HL-60/S4 (cell line): ENCODE measurements around the gene FERD3L.
"Not testable (repeated sequence)": the region's sequence is repeated elsewhere in the genome, so short reads cannot be mapped to it uniquely, and the experiment has no call there.

Experiments used
- in situ Hi-C: fragments of 300-500 bp; cut with MboI; formaldehyde crosslinking; loops from 2 replicates; pipeline ENCODE4 v1.14.3; 2022; ENCODE audit warnings: low sequenced_read_pairs

FERD3L gene

GRCh38 chr7:19144661-19145433 is at the start of gene FERD3L:
FERD3L (minus strand) TSS chr7:19145421; CDS start chr7:19145362, 59 bp downstream.
- in situ Hi-C loops = no loop called here

GRCh38 chr7:19194417-19194816 is 49.2 kb upstream of the FERD3L start:
- in situ Hi-C loops = not testable (repeated sequence)

- in situ Hi-C loops = no loop called here
These were observed 36.4 kb upstream of the FERD3L start for GRCh38 chr7:19181634-19182033.

GRCh38 chr7:19178595-19178994 is 33.4 kb upstream of the FERD3L start:
- in situ Hi-C loops = no loop called here

GRCh38 chr7:19177269-19177668 is 32.0 kb upstream of the FERD3L start:
- in situ Hi-C loops = no loop called here

- in situ Hi-C loops = no loop called here
These were observed 30.0 kb upstream of the FERD3L start for GRCh38 chr7:19175241-19175640.

GRCh38 chr7:19161671-19162070 is 16.4 kb upstream of the FERD3L start:
- in situ Hi-C loops = no loop called here

GRCh38 chr7:19146699-19147098 is 1.5 kb upstream of the FERD3L start:
- in situ Hi-C loops = no loop called here

GRCh38 chr7:19145434-19146115 is 354 bp upstream of the FERD3L start:
- in situ Hi-C loops = no loop called here

- in situ Hi-C loops = no loop called here
These were observed 1.2 kb downstream of the FERD3L start for GRCh38 chr7:19143881-19144574.

GRCh38 chr7:19139706-19140327 is 5.4 kb downstream of the FERD3L start:
- in situ Hi-C loops = no loop called here

GRCh38 chr7:19133886-19134285 is 11.3 kb downstream of the FERD3L start:
- in situ Hi-C loops = no loop called here

GRCh38 chr7:19133390-19133789 is 11.8 kb downstream of the FERD3L start:
- in situ Hi-C loops = no loop called here

- in situ Hi-C loops = no loop called here
These were observed 16.4 kb downstream of the FERD3L start for GRCh38 chr7:19128856-19129255.

- in situ Hi-C loops = no loop called here
These were observed 23.1 kb downstream of the FERD3L start for GRCh38 chr7:19121977-19122588.

- in situ Hi-C loops = no loop called here
These were observed 25.2 kb downstream of the FERD3L start for GRCh38 chr7:19119870-19120486.

- in situ Hi-C loops = no loop called here
These were observed 25.8 kb downstream of the FERD3L start for GRCh38 chr7:19119372-19119771.

- in situ Hi-C loops = no loop called here
These were observed 26.4 kb downstream of the FERD3L start for GRCh38 chr7:19118636-19119371.

GRCh38 chr7:19117870-19118608 is 27.2 kb downstream of the FERD3L start:
- in situ Hi-C loops = no loop called here
